HK-2 (cell line): ENCODE results near the gene TCFL5.

Source experiments
- DNase-seq: peaks from one replicate; pipeline ENCODE4 v3.0.0-alpha.2; 2018; ENCODE audit not compliant: unreplicated experiment

Gene TCFL5

GRCh38 chr20:62812907-62813200 is 48.8 kb downstream of the TCFL5 start:
- DNase-seq = no peak

- no peak for DNase-seq
Measured at GRCh38 chr20:62812181-62812906, 49.3 kb downstream of the TCFL5 start.

GRCh38 chr20:62811720-62812119 is 49.9 kb downstream of the TCFL5 start:
- no peak for DNase-seq

GRCh38 chr20:62811320-62811719 is 50.3 kb downstream of the TCFL5 start:
- DNase-seq = no peak

DNA sequence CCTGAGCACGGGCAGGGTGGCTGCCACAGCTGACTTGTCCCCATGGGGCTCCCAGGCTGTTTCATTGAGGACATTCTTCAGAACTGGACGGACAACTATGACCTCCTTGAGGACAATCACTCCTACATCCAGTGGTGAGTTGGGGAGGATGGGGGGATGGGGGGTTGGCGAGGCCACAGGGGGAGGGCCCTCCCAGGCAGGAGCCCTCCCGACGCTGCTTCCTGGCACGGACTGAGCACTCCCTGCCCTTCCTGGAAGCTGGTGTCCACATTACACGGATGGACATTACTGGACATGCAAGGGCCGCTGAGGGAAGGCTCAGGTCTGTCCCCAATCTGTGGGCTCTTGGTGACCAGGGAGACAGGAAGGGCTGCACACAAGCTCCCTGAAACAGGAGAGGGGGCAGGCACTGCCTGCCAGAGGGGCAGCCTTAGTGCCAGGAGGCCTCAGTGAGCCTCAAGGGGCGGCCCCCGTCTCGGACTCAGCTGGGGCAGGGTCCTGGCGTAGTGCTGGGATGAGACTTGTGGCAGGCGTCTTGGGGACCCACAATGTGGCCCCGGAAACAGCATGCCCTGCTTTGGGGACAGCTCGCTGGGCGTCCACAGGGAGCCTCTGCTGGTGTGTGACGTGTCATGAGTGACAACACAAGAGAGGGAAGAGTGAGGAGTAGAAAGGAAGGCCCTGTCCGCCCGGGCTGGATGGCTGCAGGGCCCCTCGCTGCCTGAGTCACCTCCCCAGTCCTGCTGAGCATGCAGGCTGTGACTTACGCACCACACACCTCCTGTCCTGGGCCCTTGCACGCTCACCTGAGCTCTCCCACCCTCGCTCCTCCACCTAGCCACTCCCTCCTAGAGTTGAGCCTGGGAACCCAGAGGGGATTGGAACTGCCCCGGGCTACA is 51.8 kb downstream of the TCFL5 start:
- no peak for DNase-seq

- peak; percentile 76 for DNase-seq
Measured at GRCh38 chr20:62808211-62808865, 53.3 kb downstream of the TCFL5 start.

DNA sequence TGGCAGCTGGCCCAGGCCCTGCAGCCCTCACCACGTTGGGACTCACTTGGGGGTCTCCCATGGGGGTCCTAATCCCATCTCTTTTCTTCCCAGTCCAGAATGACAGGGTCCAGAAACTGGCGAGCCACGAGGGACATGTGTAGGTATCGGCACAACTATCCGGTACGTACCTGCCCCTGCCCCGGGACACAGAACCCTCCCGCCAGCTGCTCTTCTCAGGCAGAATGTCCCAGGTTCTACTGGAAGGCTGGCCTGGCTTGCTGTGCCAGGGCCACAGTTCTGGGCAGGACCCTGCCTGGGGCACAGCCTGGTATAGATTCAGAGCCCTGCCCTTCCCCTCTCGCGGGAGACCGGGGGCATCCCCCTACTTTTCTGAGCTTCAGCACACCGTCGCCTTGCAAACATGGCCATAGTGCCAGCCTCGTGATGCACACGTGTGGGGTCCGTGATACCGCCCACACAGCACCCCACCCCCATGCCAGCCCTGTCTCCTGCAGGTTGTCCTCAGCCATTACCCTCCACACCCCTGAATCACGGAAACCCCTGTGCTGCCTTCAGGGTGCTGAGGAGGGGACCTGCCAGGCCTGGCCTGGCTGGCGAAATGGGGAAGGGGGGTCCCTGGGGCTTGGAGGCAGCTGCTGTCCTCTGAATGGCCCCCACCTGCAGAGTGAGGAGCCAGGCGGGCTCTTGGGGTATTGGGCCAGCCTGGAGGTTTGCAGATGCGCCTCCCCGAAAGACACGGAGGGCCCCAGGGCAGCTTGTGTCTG is 54.0 kb downstream of the TCFL5 start:
- DNase-seq = no peak

DNA sequence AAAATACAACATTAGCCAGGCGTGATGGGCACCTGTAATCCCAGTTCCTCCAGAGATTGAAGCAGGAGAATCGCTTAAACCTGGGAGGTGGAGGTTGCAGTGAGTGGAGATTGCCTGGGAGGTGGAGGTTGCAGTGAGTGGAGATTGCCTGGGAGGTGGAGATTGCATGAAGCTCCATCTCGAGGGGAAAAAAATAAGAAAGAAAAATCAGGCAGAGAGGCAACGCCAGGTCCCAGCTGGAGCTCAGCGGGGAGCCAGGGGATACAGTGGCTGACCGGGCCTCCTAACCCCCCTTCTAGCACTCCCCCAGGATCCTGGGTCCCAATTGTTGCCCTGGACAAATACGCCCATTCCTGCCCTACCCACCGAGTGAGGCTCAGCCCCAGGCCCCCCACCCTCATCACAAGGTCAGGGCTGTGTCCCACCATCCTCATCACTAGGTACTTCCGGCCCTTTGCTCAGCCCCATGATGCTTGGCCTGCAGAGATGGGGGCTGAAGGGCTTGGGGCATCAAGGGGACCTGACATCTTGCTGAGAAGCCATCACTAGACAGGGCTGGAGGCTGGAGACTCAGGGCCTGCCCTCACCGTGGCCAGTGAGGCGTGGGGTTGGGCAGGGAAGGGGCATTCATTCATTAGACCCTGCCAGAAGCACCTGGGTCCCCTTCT is 55.1 kb downstream of the TCFL5 start:
- no peak for DNase-seq

DNA sequence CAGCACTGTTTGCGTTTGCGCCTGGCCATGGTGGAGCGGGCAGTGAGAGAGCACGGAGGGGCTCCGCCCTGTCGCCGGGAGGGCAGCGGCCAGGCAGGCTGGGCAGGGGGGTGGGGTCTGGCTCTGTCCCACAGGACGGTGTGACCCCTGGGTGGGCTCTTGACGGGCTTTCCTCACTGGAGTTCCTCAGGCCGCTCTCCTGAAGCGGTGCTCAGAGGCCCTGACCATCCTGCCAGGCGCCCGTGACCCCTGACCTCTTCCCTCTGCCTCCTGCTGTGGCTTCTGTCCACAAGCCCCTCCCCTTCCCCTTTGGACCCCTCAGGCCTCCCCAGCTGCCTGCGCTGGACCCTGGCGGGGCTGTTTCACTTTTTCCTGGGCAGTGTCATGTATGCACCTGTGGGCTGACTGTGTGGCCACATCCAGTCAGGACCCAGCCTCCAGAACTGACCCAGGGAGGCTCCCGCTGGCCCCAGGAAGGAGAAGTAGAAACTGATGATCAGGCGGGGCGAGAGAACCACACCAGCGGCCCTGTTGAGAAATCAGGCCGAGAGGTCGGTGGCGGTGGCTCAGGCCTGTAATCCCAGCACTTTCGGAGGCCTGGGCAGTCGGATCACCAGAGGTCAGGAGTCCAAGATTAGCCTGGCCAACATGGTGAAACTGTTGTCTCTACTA is 55.8 kb downstream of the TCFL5 start:
- no peak for DNase-seq

DNA sequence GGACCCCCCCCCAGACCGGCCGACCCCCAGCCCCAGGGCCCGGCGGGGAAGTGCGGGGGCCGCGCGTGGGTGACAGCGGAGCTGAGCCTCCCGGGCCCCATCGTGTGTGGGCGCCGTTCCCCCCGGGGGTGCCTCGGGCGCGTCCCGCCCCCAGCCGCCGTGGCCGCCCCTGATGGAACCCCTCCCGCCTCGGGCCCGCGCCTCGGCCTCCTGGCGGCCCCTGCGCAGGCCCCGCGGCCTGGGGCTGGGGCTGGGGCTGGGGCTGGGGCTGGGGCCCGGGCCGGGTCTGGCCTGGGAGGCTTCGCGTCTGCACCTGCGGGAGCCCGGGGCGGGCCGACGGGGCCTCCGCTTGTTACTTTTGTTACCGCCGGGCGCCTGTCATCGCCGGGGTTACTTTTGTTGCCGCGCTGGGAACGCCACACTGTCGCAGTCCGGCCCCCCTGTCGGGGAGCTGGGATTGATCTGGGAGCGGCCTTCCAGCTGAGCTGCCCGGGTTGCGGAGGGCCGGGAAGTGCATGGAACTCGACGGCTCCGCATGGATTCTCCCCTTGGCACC is 56.4 kb downstream of the TCFL5 start:
- DNase-seq = no peak

GRCh38 chr20:62804627-62805154 is 56.9 kb downstream of the TCFL5 start, which contains the start of gene OGFR:
Gene OGFR (plus strand): TSS chr20:62804835. CDS start chr20:62804860, 25 bp downstream.
- DNase-seq = peak; percentile 63

- DNase-seq = no peak
Measured at GRCh38 chr20:62804021-62804626, 57.5 kb downstream of the TCFL5 start.

DNA sequence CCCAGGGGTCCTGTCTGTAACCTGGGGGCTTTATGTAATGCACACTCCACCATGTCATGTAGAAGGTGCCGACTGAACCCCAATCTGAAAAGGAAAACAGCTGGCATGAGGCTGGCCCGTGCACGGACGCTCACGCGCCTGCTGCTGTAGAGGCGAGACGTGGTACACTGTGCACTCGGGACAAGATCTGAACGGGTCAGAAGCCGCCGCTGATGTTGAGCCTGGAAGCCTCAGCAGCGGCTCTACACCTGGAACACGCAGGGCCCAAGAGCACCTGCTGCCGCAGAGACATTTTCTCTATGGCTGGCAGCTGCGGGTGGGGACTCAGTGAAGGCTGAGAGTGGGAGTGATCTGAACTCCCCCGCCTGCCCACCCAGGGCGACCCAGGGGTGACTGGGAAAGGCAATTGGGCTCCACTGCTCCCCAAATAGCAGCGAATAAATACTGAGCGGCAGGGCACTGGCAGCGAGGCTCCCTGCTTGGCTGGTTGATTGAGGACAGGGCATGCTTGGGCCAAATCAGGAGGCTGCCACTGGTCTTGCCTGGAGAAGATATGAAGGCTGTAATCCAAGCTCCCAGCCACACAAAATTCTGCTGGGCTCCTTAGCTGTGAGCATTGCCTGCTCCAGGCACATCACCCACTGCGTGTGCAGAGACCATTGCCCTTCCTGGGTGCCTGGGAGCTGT is 59.5 kb downstream of the TCFL5 start:
- DNase-seq = no peak

- DNase-seq = no peak
Measured at GRCh38 chr20:62801284-62802010, 60.2 kb downstream of the TCFL5 start.

GRCh38 chr20:62800314-62801259 is 61.0 kb downstream of the TCFL5 start:
- DNase-seq = no peak

DNA sequence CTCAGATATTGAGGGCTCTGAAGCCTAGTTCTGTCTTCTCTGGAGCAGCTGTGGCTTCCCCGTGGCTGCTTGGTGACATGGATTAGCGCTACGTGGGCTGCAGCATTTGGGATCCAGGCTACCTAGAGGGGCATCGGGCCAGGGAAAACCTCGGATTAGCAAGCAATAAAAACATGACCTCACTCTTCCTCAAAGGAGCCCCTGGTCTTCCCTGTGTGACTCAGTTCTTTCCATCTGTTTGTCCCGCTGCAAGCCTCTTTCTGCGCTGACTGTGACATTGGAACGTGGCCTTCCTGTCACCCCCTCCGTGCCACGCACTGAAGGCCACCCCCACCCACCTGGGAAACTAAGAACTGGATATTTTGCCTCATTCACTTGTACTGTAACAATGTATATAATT is 61.7 kb downstream of the TCFL5 start:
- no peak for DNase-seq

GRCh38 chr20:62799459-62799858 is 62.2 kb downstream of the TCFL5 start:
- no peak for DNase-seq
